HG03175 (cell line): ENCODE measurements around the gene PTGES3.

ENCODE experiments used
- ATAC-seq: cut with Tn5 transposase; IDR thresholded peaks from one replicate; pipeline ENCODE4 v1.9.1; 2021; ENCODE audit warnings: mild to moderate bottlenecking, moderate library complexity; ENCODE audit not compliant: unreplicated experiment

PTGES3 gene

GRCh38 chr12:56630180-56630632 lies 57.9 kb downstream of the PTGES3 start, which contains the start of gene BAZ2A:
Gene BAZ2A (minus strand): TSS chr12:56630326. CDS start chr12:56617530, 12,796 bp downstream.
- ATAC-seq = peak; percentile 66

GRCh38 chr12:56629459-56630179 lies 58.5 kb downstream of the PTGES3 start:
- ATAC-seq = no peak

- ATAC-seq = peak; percentile 33
Measured at GRCh38 chr12:56628671-56629458, 59.2 kb downstream of the PTGES3 start.

GRCh38 chr12:56626701-56627100 lies 61.4 kb downstream of the PTGES3 start:
- no peak for ATAC-seq

GRCh38 chr12:56622535-56622934 lies 65.5 kb downstream of the PTGES3 start:
- no peak for ATAC-seq

- no peak for ATAC-seq
Measured at GRCh38 chr12:56616925-56617324, 71.2 kb downstream of the PTGES3 start.

GRCh38 chr12:56616244-56616643 lies 71.8 kb downstream of the PTGES3 start:
- no peak for ATAC-seq

- ATAC-seq = no peak
Measured at GRCh38 chr12:56614627-56615026, 73.5 kb downstream of the PTGES3 start.
